GM18868 (cell line): ENCODE measurements around the gene ZFYVE19.

Experiments used
- ATAC-seq: cut with Tn5 transposase; IDR thresholded peaks from one replicate; pipeline ENCODE4 v1.9.1; 2021; ENCODE audit warnings: mild to moderate bottlenecking, moderate library complexity; ENCODE audit not compliant: unreplicated experiment

ZFYVE19 gene

GRCh38 chr15:40812721-40813425 lies 6.0 kb downstream of the ZFYVE19 start:
- no peak for ATAC-seq

DNA sequence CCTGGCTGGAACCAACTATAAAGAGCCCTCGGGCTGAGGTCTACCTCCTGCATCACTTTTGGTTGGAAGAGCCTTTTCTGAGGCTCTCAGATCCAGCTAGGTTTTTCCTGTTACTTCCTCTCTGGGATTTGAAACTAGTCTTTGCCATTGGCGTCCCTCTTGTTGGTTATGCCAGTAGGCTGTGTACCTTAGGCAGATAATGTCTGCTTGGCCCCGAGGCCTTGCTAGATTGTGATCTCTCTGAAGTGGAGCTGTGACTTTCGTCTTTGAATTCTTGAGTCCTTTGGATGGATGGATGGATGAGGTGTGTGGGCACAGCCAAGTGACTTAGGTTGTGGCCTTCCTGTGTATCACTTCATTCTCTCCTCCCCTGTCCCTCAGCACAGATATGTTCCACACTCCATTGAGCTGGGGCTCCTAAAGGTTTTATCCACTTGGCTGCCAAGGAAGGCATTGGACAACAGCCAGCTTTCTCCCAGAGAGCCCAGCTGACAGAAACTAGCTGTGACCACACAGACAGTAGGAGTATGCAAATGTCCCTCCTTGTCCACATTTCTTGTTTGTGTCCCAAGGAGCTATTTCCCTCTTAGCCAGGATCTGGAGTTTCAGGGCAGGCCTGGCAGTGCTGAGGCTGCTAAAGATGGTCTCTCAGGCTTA lies 8.3 kb downstream of the ZFYVE19 start:
- no peak for ATAC-seq

GRCh38 chr15:40819048-40819447 lies 12.2 kb downstream of the ZFYVE19 start:
- no peak for ATAC-seq

- no peak for ATAC-seq
Observed at GRCh38 chr15:40821195-40821594, 14.3 kb downstream of the ZFYVE19 start.

DNA sequence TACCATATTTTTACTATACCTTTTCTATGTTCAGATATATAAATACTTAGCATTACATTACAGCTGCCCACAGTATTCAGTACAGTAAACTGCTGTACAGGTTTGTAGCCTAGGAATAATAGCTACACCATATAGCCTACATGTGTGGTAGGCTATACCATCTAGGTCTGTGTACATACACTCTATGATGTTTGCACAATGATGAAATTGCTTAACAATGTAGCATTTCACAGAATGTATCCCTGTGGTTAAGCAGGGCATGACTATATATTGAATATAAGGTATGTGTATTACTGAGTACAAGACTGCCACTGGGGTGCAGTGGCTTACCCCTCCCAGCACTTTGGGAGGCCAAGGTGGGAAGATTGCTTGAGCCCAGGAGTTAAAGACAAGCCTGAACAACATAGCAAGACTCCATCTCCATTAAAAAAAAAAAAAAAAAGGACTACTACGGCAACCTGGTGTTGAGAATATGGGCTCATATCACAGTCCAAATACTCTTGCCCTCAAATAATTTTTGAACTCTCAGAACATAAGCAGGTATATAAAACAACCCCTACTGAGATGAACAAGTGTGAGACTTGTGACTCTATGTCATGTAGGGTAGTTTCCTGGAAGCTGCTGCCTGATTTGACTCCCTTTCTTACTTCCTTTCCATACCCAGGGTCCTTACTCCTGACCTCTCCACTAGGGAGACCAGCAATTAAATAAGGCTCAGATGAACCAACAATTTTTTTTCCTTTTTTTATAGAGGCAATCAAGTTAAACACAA lies 16.9 kb downstream of the ZFYVE19 start:
- no peak for ATAC-seq

GRCh38 chr15:40825661-40826422 lies 19.0 kb downstream of the ZFYVE19 start:
- no peak for ATAC-seq

- ATAC-seq: no peak
Observed at GRCh38 chr15:40826423-40827075, 19.7 kb downstream of the ZFYVE19 start.

- ATAC-seq: no peak
Observed at GRCh38 chr15:40828447-40829036, 21.7 kb downstream of the ZFYVE19 start, which contains the start of gene PPP1R14D. Gene PPP1R14D, minus strand, starts transcription at chr15:40828708. Its CDS starts 67 bp downstream, at chr15:40828641.

- no peak for ATAC-seq
Observed at GRCh38 chr15:40829115-40829514, 22.2 kb downstream of the ZFYVE19 start.

GRCh38 chr15:40830884-40831283 lies 24.0 kb downstream of the ZFYVE19 start:
- ATAC-seq: no peak

GRCh38 chr15:40831861-40832260 lies 25.0 kb downstream of the ZFYVE19 start:
- no peak for ATAC-seq

- ATAC-seq: no peak
Observed at GRCh38 chr15:40832903-40833302, 26.0 kb downstream of the ZFYVE19 start.

DNA sequence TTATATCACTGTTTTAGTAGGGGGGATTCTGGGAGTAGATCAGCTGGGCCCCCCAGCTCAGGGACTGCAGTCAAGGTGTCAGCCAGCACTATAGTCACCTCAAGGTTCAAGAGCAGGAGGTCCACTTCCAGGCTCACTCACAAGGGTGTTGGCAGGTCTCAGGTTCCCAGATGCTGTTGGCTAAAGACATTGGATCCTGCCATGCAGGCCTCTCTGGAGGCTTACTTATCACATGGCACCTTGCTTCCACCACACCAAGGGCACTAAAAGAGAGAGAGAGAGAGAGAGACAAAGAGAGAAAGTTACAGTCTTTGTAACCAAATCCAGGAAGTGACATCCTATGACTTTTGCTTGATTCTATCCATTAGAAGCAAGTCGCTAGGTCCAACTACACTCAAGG lies 29.1 kb downstream of the ZFYVE19 start:
- ATAC-seq: no peak

GRCh38 chr15:40838756-40839155 lies 31.9 kb downstream of the ZFYVE19 start:
- ATAC-seq: no peak

- no peak for ATAC-seq
Observed at GRCh38 chr15:40841741-40842140, 34.9 kb downstream of the ZFYVE19 start.

- no peak for ATAC-seq
Observed at GRCh38 chr15:40843261-40843884, 36.5 kb downstream of the ZFYVE19 start.

GRCh38 chr15:40843885-40844695 lies 37.2 kb downstream of the ZFYVE19 start, which contains the start of gene SPINT1:
Gene SPINT1, plus strand, starts transcription at chr15:40844048. Its CDS starts 507 bp downstream, at chr15:40844555.
- no peak for ATAC-seq

DNA sequence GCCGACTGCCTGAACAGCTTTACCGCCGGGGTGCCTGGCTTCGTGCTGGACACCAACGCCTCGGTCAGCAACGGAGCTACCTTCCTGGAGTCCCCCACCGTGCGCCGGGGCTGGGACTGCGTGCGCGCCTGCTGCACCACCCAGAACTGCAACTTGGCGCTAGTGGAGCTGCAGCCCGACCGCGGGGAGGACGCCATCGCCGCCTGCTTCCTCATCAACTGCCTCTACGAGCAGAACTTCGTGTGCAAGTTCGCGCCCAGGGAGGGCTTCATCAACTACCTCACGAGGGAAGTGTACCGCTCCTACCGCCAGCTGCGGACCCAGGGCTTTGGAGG lies 37.8 kb downstream of the ZFYVE19 start:
- no peak for ATAC-seq

- ATAC-seq: no peak
Observed at GRCh38 chr15:40845036-40845435, 38.1 kb downstream of the ZFYVE19 start.
